ENCODE data around the gene CDK5RAP1.
"Not testable (repeated sequence)": the region's sequence is repeated elsewhere in the genome, so short reads cannot be mapped to it uniquely, and the experiment has no call there.

CDK5RAP1 gene

GRCh38 chr20:33401184-33401920, at the start of gene CDK5RAP1:
Gene CDK5RAP1 (minus strand): TSS chr20:33401519. CDS start chr20:33397064, 4,455 bp downstream.
- DNase-seq (ENCODE audit: low read depth in 3 of 3), result peak; percentile 73 to 77 (median 76)

GRCh38 chr20:33450867-33451266, 49.5 kb upstream of the CDK5RAP1 start:
- no peak for DNase-seq (ENCODE audit: low read depth in 3 of 3)

- DNase-seq (ENCODE audit: low read depth in 3 of 3), result no peak
These were observed 44.7 kb upstream of the CDK5RAP1 start for GRCh38 chr20:33445881-33446625.

GRCh38 chr20:33444797-33445560, 43.7 kb upstream of the CDK5RAP1 start:
- DNase-seq (ENCODE audit: low read depth in 3 of 3), result peak in 1 of 3 donors; percentile 11

- DNase-seq (ENCODE audit: low read depth in 3 of 3), result peak; percentile 78 to 89 (median 81)
These were observed 42.4 kb upstream of the CDK5RAP1 start, which contains the start of gene SNTA1 for GRCh38 chr20:33443512-33444239. Gene SNTA1 (minus strand): TSS chr20:33443763. CDS start chr20:33443620, 143 bp downstream.

- no peak for DNase-seq (ENCODE audit: low read depth in 3 of 3)
These were observed 41.7 kb upstream of the CDK5RAP1 start for GRCh38 chr20:33443006-33443511.

GRCh38 chr20:33442136-33443005, 41.1 kb upstream of the CDK5RAP1 start:
- no peak for DNase-seq (ENCODE audit: low read depth in 3 of 3)

- no peak for DNase-seq (ENCODE audit: low read depth in 3 of 3)
These were observed 40.0 kb upstream of the CDK5RAP1 start for GRCh38 chr20:33441142-33441955.

GRCh38 chr20:33440562-33440961, 39.2 kb upstream of the CDK5RAP1 start:
- DNase-seq (ENCODE audit: low read depth in 3 of 3), result not testable (repeated sequence)

- no peak for DNase-seq (ENCODE audit: low read depth in 3 of 3)
These were observed 37.2 kb upstream of the CDK5RAP1 start for GRCh38 chr20:33438481-33438880.

- no peak for DNase-seq (ENCODE audit: low read depth in 3 of 3)
These were observed 36.0 kb upstream of the CDK5RAP1 start for GRCh38 chr20:33437141-33437911.

- DNase-seq (ENCODE audit: low read depth in 3 of 3), result no peak
These were observed 33.1 kb upstream of the CDK5RAP1 start for GRCh38 chr20:33434434-33434833.

- no peak for DNase-seq (ENCODE audit: low read depth in 3 of 3)
These were observed 32.3 kb upstream of the CDK5RAP1 start for GRCh38 chr20:33433465-33434234.

GRCh38 chr20:33431797-33432381, 30.6 kb upstream of the CDK5RAP1 start:
- no peak for DNase-seq (ENCODE audit: low read depth in 3 of 3)

- DNase-seq (ENCODE audit: low read depth in 3 of 3), result not testable (repeated sequence)
These were observed 22.6 kb upstream of the CDK5RAP1 start for GRCh38 chr20:33423875-33424274.

- no peak for DNase-seq (ENCODE audit: low read depth in 3 of 3)
These were observed 22.0 kb upstream of the CDK5RAP1 start for GRCh38 chr20:33423141-33423834.
